K562 (cell line): ENCODE measurements around the gene TFEC.

Experiments
- CBX2 ChIP-seq: fragments of 200-600 bp; sonication (generic); IDR thresholded peaks from one replicate; pipeline ENCODE4 v1.6.1; 2012; ENCODE audit warnings: mild to moderate bottlenecking, low read length, inconsistent platforms; ENCODE audit not compliant: insufficient read depth, poor library complexity, severe bottlenecking
- EZH2 ChIP-seq: IDR thresholded peaks from 2 replicates; pipeline ENCODE4 v1.6.1; 2012; ENCODE audit warnings: low read depth, mild to moderate bottlenecking, inconsistent platforms, low read length, borderline replicate concordance
- NR1H2 ChIP-seq: sonication (generic); formaldehyde crosslinking; IDR thresholded peaks from 2 replicates; pipeline ENCODE4 v1.4.0; 2020; ENCODE audit warnings: mild to moderate bottlenecking, missing genetic modification reagents
- PCBP2 ChIP-seq: fragments of 200-400 bp; formaldehyde crosslinking; IDR thresholded peaks from 2 replicates; pipeline ENCODE4 v1.6.1; 2018; ENCODE audit warnings: low read length, low read depth, mild to moderate bottlenecking, moderate library complexity; ENCODE audit not compliant: poor library complexity, severe bottlenecking

GRCh38 chr7:115924411-115924810 lies 106.2 kb downstream of the TFEC start:
- no peak for TF ChIP-seq CBX2
- TF ChIP-seq NR1H2 (CRISPR knock-in tag): no peak
- TF ChIP-seq EZH2: no peak
- TF ChIP-seq PCBP2: no peak
